HG02884 (cell line): Measurements from ENCODE around the gene KCNH5.

Source experiments
- ATAC-seq: cut with Tn5 transposase; IDR thresholded peaks from one replicate; pipeline ENCODE4 v1.9.1; 2021; ENCODE audit warnings: mild to moderate bottlenecking, moderate library complexity; ENCODE audit not compliant: unreplicated experiment

Gene KCNH5

GRCh38 chr14:63045234-63045611 is at the start of gene KCNH5:
Gene KCNH5 (minus strand): TSS chr14:63045458. CDS start chr14:63045186, 272 bp downstream.
- peak; percentile 72 for ATAC-seq

- ATAC-seq = no peak
These were observed 46.2 kb upstream of the KCNH5 start for GRCh38 chr14:63091394-63091996.

- ATAC-seq = no peak
These were observed 43.6 kb upstream of the KCNH5 start for GRCh38 chr14:63088865-63089264.

GRCh38 chr14:63078569-63078968 is 33.3 kb upstream of the KCNH5 start:
- ATAC-seq = no peak

GRCh38 chr14:63076488-63076887 is 31.2 kb upstream of the KCNH5 start:
- no peak for ATAC-seq

GRCh38 chr14:63055631-63056030 is 10.4 kb upstream of the KCNH5 start:
- ATAC-seq = no peak

GRCh38 chr14:63051992-63052391 is 6.7 kb upstream of the KCNH5 start:
- no peak for ATAC-seq

- no peak for ATAC-seq
These were observed 6.0 kb upstream of the KCNH5 start for GRCh38 chr14:63051301-63051700.

GRCh38 chr14:63050694-63051093 is 5.4 kb upstream of the KCNH5 start:
- no peak for ATAC-seq

GRCh38 chr14:63046339-63047268 is 1.3 kb upstream of the KCNH5 start:
- ATAC-seq = no peak

- peak; percentile 17 for ATAC-seq
These were observed 508 bp upstream of the KCNH5 start for GRCh38 chr14:63045612-63046320.

GRCh38 chr14:63039866-63040265 is 5.4 kb downstream of the KCNH5 start:
- no peak for ATAC-seq

- ATAC-seq = no peak
These were observed 12.6 kb downstream of the KCNH5 start for GRCh38 chr14:63032641-63033040.

- no peak for ATAC-seq
These were observed 13.2 kb downstream of the KCNH5 start for GRCh38 chr14:63032076-63032475.

- no peak for ATAC-seq
These were observed 15.1 kb downstream of the KCNH5 start for GRCh38 chr14:63030113-63030512.

- ATAC-seq = no peak
These were observed 17.5 kb downstream of the KCNH5 start for GRCh38 chr14:63027719-63028118.

GRCh38 chr14:63026491-63026890 is 18.8 kb downstream of the KCNH5 start:
- no peak for ATAC-seq

GRCh38 chr14:63014621-63015020 is 30.6 kb downstream of the KCNH5 start:
- ATAC-seq = no peak

- no peak for ATAC-seq
These were observed 33.1 kb downstream of the KCNH5 start for GRCh38 chr14:63012171-63012570.

- no peak for ATAC-seq
These were observed 33.6 kb downstream of the KCNH5 start for GRCh38 chr14:63011623-63012022.

GRCh38 chr14:63009495-63009894 is 35.8 kb downstream of the KCNH5 start:
- ATAC-seq = no peak

- ATAC-seq = no peak
These were observed 38.7 kb downstream of the KCNH5 start for GRCh38 chr14:63006531-63006930.
